Gastrocnemius medialis (tissue), 4 donors: Measurements from ENCODE around the gene THG1L. TPM values are rescaled to one million over a fixed set of nuclear protein-coding genes. Genes with fewer than 3 reads are reported as not detected.

Experiments used
- ATAC-seq, 2 donors: fragments of 150-250 bp; one replicate each; pipeline ENCODE4 v1.9.1; 2016
- DNase-seq, 2 donors: peaks; one replicate each; pipeline ENCODE4 v3.0.0-alpha.2; 2019
- H3K27ac ChIP-seq, 4 donors: fragments of 200-600 bp; sonication (generic); 1 replicate in 1 of 4; 2 replicates in 3 of 4; pipeline ENCODE4 v1.5.1; 2016 to 2018; ENCODE audit warnings: mild to moderate bottlenecking in 2 of 4, moderate library complexity in 1 of 4
- H3K27me3 ChIP-seq, 3 donors: fragments of 200-600 bp; sonication (generic) in 2 of 3; 1 replicate in 1 of 3; 2 replicates in 2 of 3; pipeline versions ENCODE4 v1.5.1 to v1.6.0; 2016 to 2019; ENCODE audit warnings: mild to moderate bottlenecking in 1 of 3, moderate library complexity in 1 of 3
- H3K36me3 ChIP-seq, 2 donors: fragments of 200-600 bp; sonication (generic) in 1 of 2; one replicate each; pipeline ENCODE4 v1.5.1; 2017 to 2018
- H3K4me1 ChIP-seq, 2 donors: fragments of 200-600 bp; sonication (generic) in 1 of 2; one replicate each; pipeline ENCODE4 v1.5.1; 2016 to 2017; ENCODE audit warnings: mild to moderate bottlenecking in 2 of 2
- H3K4me3 ChIP-seq, 4 donors: fragments of 200-600 bp; sonication (generic) in 3 of 4; 1 replicate in 1 of 4; 2 replicates in 3 of 4; pipeline ENCODE4 v1.5.1; 2016 to 2019; ENCODE audit warnings: mild to moderate bottlenecking in 2 of 4
- H3K9me3 ChIP-seq, 3 donors: fragments of 200-600 bp; sonication (generic) in 2 of 3; 1 replicate in 1 of 3; 2 replicates in 2 of 3; pipeline ENCODE4 v1.5.1; 2016 to 2019
- POLR2A ChIP-seq, 2 donors: fragments of 450-650 bp; IDR thresholded peaks; one replicate each; pipeline ENCODE4 v1.6.1; 2017; ENCODE audit warnings: antibody characterized with exemption in 2 of 2, mild to moderate bottlenecking in 2 of 2, moderate library complexity in 2 of 2
- in situ Hi-C, 4 donors: fragments of 200-750 bp; cut with MboI; loops; one replicate each; pipeline versions ENCODE4 v1.15.0 to v1.8.0; 2017; ENCODE audit warnings: low sequenced_read_pairs in 4 of 4
- intact Hi-C: fragments of 100-400 bp; cut with DNase I; formaldehyde crosslinking; loops from one replicate; pipeline ENCODE4 v1.15.1; 2023; ENCODE audit warnings: low total_unique reads
- total RNA-seq, 4 donors: library from RNA; depleted of rRNA; stranded (reverse); fragments of >200 nt; gene quantifications; one replicate each; pipeline versions ENCODE4 v1.1.0 to v1.2.3, GENCODE V29; 2016
- TF ChIP-seq, protein P1 (sequence below), 5 experiments: fragments of 450-650 bp in 3 of 5; fragments of 200-600 bp in 2 of 5; sonication (generic) in 2 of 5; IDR thresholded peaks in 4 of 5; conservative IDR thresholded peaks in 1 of 5; 1 replicate in 4 of 5; 2 replicates in 1 of 5; pipeline ENCODE4 v1.5.1; 2016 to 2019; ENCODE audit warnings: antibody characterized with exemption in 5 of 5, mild to moderate bottlenecking in 3 of 5, moderate library complexity in 3 of 5

Gene THG1L
- total RNA-seq, 4 donors from 2014 or later: 3.5 to 9.7 (median 6.6) TPM

DNA sequence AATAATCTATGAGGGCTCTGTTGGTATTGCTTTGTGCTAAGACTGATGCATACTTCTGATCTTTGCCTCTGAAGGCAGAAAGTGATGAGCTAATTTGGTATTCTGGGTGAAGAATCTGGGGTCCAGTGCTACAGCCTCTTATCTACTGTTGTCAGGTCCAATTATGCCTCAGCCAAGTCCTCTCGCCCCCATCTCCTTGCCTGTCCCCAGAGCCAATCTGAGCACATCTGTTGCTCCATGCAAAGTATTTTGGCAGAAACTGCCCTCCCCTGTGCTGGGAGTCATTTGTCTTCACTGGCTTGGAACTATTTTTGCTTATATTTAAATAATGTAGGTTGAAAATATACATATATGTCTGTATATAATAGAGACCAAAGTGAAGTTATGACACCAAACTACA is 35.7 kb downstream of the THG1L start:
- DNase-seq: no peak
- Histone ChIP-seq H3K4me3 (no peak overlapping the region), H3K9me3 (no peaks in the 10 kb centered on the region), H3K4me1 (peaks cover 5 to 9% of the 10 kb centered on the region in 2 donors), H3K27me3 (no peaks in the 10 kb centered on the region), H3K27ac (no peak overlapping the region), H3K36me3 (no peaks in the 10 kb centered on the region)
- no peak for ATAC-seq
- no peak for TF ChIP-seq POLR2A (IDR thresholded peaks at IDR 0.05)
- TF ChIP-seq, protein P1, sequence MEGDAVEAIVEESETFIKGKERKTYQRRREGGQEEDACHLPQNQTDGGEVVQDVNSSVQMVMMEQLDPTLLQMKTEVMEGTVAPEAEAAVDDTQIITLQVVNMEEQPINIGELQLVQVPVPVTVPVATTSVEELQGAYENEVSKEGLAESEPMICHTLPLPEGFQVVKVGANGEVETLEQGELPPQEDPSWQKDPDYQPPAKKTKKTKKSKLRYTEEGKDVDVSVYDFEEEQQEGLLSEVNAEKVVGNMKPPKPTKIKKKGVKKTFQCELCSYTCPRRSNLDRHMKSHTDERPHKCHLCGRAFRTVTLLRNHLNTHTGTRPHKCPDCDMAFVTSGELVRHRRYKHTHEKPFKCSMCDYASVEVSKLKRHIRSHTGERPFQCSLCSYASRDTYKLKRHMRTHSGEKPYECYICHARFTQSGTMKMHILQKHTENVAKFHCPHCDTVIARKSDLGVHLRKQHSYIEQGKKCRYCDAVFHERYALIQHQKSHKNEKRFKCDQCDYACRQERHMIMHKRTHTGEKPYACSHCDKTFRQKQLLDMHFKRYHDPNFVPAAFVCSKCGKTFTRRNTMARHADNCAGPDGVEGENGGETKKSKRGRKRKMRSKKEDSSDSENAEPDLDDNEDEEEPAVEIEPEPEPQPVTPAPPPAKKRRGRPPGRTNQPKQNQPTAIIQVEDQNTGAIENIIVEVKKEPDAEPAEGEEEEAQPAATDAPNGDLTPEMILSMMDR (IDR thresholded peaks at IDR 0.05 in 4 of 5, conservative IDR thresholded peaks at IDR 0.05 in 1 of 5): no peak
- in situ Hi-C loops: loop anchor here in 1 of 4 donors (25.0 kb wide), 1 partner anchor 1370 kb away; no protein-coding TSS in a partner anchor
- intact Hi-C loops: no loop called here

DNA sequence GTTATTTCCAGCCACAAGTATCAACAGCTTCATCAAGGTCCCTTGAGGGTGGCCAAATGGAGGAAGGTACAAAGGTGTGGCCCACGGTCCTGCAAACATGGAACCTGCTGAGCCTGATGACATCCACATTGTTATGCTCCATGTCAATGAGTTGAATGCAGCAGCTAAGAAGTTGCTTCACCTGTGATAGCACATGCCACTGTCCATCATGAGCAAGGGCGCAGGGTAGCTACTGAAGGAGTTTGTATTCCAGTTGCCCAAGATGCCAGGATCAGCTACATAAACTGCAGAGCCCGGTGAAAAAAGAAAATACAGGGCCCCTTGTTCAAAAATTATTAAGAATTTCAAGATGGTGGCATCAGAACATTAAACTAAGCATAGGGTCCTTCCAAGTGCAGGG is 36.5 kb downstream of the THG1L start:
- in situ Hi-C loops: loop anchor here in 1 of 4 donors (25.0 kb wide), 1 partner anchor 1370 kb away; no protein-coding TSS in a partner anchor
- ATAC-seq (peak in 1 of 2 donors; percentile 22), DNase-seq (no peak)
- peak overlapping the region in 2 of 4 donors; percentile 23 to 44 for H3K27ac ChIP-seq
- H3K4me1 ChIP-seq: peaks cover 5 to 9% of the 10 kb centered on the region in 2 donors
- intact Hi-C loops: no loop called here
- no peaks in the 10 kb centered on the region for H3K27me3 ChIP-seq
- TF ChIP-seq POLR2A (IDR thresholded peaks at IDR 0.05): no peak
- TF ChIP-seq, protein P1 (IDR thresholded peaks at IDR 0.05 in 4 of 5, conservative IDR thresholded peaks at IDR 0.05 in 1 of 5): no peak
- no peaks in the 10 kb centered on the region for H3K9me3 ChIP-seq
- H3K4me3 ChIP-seq: no peak overlapping the region
- H3K36me3 ChIP-seq: no peaks in the 10 kb centered on the region

DNA sequence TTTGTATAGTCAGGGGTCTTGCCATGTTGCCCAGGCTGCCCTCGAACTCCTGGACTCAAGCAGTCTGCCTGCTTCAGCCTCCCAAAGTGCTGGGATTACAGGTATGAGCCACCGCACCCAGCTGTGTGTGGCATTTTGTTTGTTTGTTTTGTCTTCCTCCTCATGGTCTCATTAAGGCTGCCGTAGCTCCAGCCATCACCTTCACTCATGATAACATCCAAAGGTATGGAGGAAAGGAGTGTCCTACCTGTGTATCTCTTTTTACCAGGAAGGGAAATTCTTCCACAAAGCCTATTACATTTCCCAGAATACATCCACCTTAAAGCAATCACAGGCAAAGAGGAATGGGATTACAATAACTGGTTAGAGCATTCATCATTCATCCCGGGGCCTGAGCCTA is 39.4 kb downstream of the THG1L start:
- peaks cover 5 to 9% of the 10 kb centered on the region in 2 donors for H3K4me1 ChIP-seq
- no peak for DNase-seq
- no peaks in the 10 kb centered on the region for H3K36me3 ChIP-seq
- in situ Hi-C loops: loop anchor here in 1 of 4 donors (25.0 kb wide), 1 partner anchor 1367 kb away; no protein-coding TSS in a partner anchor
- H3K9me3 ChIP-seq: no peaks in the 10 kb centered on the region
- no peak for ATAC-seq
- no peak overlapping the region for H3K4me3 ChIP-seq
- no peak for TF ChIP-seq POLR2A (IDR thresholded peaks at IDR 0.05)
- TF ChIP-seq, protein P1 (IDR thresholded peaks at IDR 0.05 in 4 of 5, conservative IDR thresholded peaks at IDR 0.05 in 1 of 5): no peak
- no peaks in the 10 kb centered on the region for H3K27me3 ChIP-seq
- H3K27ac ChIP-seq: no peak overlapping the region
- intact Hi-C loops: no loop called here

DNA sequence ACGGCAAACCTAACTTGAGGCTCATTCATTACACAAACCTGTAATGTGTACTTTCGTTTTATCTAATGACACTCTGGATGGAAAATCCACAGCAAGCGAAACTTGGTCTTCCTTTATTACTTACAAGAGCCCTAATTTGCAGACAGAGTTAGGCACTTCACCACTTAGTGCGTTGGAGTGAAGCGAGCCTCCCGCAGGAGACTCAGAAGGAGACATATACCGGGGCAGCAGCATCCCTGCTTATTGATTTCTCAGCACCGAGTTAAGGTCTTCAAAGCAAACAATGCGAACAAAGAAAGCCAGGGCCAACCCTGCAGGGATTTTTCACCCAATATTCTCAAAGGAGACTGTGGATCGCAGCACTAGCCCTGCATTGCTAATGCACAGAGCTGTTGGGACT is 40.9 kb downstream of the THG1L start:
- Histone ChIP-seq H3K27me3 (no peaks in the 10 kb centered on the region), H3K4me3 (no peak overlapping the region), H3K27ac (no peak overlapping the region), H3K9me3 (no peaks in the 10 kb centered on the region), H3K36me3 (no peaks in the 10 kb centered on the region), H3K4me1 (peaks cover 5 to 9% of the 10 kb centered on the region in 2 donors)
- in situ Hi-C loops: loop anchor here in 1 of 4 donors (25.0 kb wide), 1 partner anchor 1365 kb away; no protein-coding TSS in a partner anchor
- no peak for ATAC-seq
- intact Hi-C loops: no loop called here
- no peak for DNase-seq
- no peak for TF ChIP-seq POLR2A (IDR thresholded peaks at IDR 0.05)
- TF ChIP-seq, protein P1 (IDR thresholded peaks at IDR 0.05 in 4 of 5, conservative IDR thresholded peaks at IDR 0.05 in 1 of 5): no peak
